Trophoblast cell (in vitro differentiated cells and primary cell): ENCODE measurements around the gene PHF21B.

Source experiments
- DNase-seq, 2 donors: peaks; one replicate each; pipeline ENCODE4 v3.0.0-alpha.2; 2016
- H2AFZ ChIP-seq: 2 replicates; pipeline ENCODE4 v1.6.1; 2013; ENCODE audit warnings: low read length, moderate library complexity, mild to moderate bottlenecking; ENCODE audit not compliant: insufficient read depth, poor library complexity
- H2AK5ac ChIP-seq: 2 replicates; pipeline ENCODE4 v1.6.1; 2013; ENCODE audit warnings: mild to moderate bottlenecking, low read length
- H2BK120ac ChIP-seq: 2 replicates; pipeline ENCODE4 v1.6.1; 2013; ENCODE audit warnings: low read length, mild to moderate bottlenecking, moderate library complexity; ENCODE audit not compliant: insufficient read depth, poor library complexity
- H2BK12ac ChIP-seq: 2 replicates; pipeline ENCODE4 v1.6.1; 2013; ENCODE audit warnings: mild to moderate bottlenecking, low read length, moderate library complexity
- H2BK5ac ChIP-seq: 2 replicates; pipeline ENCODE4 v1.6.1; 2013; ENCODE audit warnings: low read length, low read depth, moderate library complexity, mild to moderate bottlenecking; ENCODE audit not compliant: poor library complexity
- H3K14ac ChIP-seq: 2 replicates; pipeline ENCODE4 v1.6.1; 2013; ENCODE audit warnings: mild to moderate bottlenecking, low read length
- H3K18ac ChIP-seq: 2 replicates; pipeline ENCODE4 v1.6.1; 2013; ENCODE audit warnings: mild to moderate bottlenecking, low read length
- H3K23ac ChIP-seq: 2 replicates; pipeline ENCODE4 v1.6.1; 2013; ENCODE audit warnings: low read length
- H3K27ac ChIP-seq: 2 replicates; pipeline ENCODE4 v1.5.1; 2013; ENCODE audit warnings: low read depth, mild to moderate bottlenecking, inconsistent platforms, low read length, moderate library complexity
- H3K27me3 ChIP-seq: 2 replicates; pipeline ENCODE4 v1.6.1; 2013; ENCODE audit warnings: inconsistent platforms, mild to moderate bottlenecking, low read length, moderate library complexity; ENCODE audit not compliant: insufficient read depth
- H3K36me3 ChIP-seq, 2 experiments: 1 replicate in 1 of 2; 2 replicates in 1 of 2; pipeline ENCODE4 v1.6.1; 2013; ENCODE audit warnings: low read length in 2 of 2, mild to moderate bottlenecking in 2 of 2, moderate library complexity in 1 of 2; ENCODE audit not compliant: insufficient read depth in 2 of 2, control insufficient read depth in 1 of 2
- H3K4ac ChIP-seq: 2 replicates; pipeline ENCODE4 v1.6.1; 2013; ENCODE audit warnings: low read depth, mild to moderate bottlenecking, low read length, moderate library complexity
- H3K4me1 ChIP-seq, 2 experiments: 1 replicate in 1 of 2; 2 replicates in 1 of 2; pipeline ENCODE4 v1.6.1; 2013; ENCODE audit warnings: low read length in 2 of 2, mild to moderate bottlenecking in 2 of 2, moderate library complexity in 1 of 2; ENCODE audit not compliant: insufficient read depth in 2 of 2, control insufficient read depth in 1 of 2
- H3K4me2 ChIP-seq: 2 replicates; pipeline ENCODE4 v1.6.1; 2013; ENCODE audit warnings: inconsistent platforms, mild to moderate bottlenecking, low read length, moderate library complexity
- H3K4me3 ChIP-seq: 2 replicates; pipeline ENCODE4 v1.5.1; 2013; ENCODE audit warnings: mild to moderate bottlenecking, low read depth, low read length, inconsistent platforms
- H3K79me1 ChIP-seq: one replicate; pipeline ENCODE4 v1.6.1; 2013; ENCODE audit warnings: low read length
- H3K79me2 ChIP-seq: 2 replicates; pipeline ENCODE4 v1.6.1; 2013; ENCODE audit warnings: low read length, mild to moderate bottlenecking; ENCODE audit not compliant: control insufficient read depth, insufficient read depth, poor library complexity
- H3K9ac ChIP-seq: 2 replicates; pipeline ENCODE4 v1.6.1; 2013; ENCODE audit warnings: mild to moderate bottlenecking, low read length
- H3K9me3 ChIP-seq: 2 replicates; pipeline ENCODE4 v1.6.1; 2013; ENCODE audit warnings: low read depth, mild to moderate bottlenecking, control low read depth, inconsistent platforms, low read length; ENCODE audit not compliant: insufficient read depth
- H4K12ac ChIP-seq: 2 replicates; pipeline ENCODE4 v1.6.1; 2013; ENCODE audit warnings: low read depth, mild to moderate bottlenecking, low read length, moderate library complexity
- H4K8ac ChIP-seq: 2 replicates; pipeline ENCODE4 v1.6.1; 2013; ENCODE audit warnings: low read depth, mild to moderate bottlenecking, low read length, moderate library complexity
- H4K91ac ChIP-seq: one replicate; pipeline ENCODE4 v1.6.1; 2013; ENCODE audit warnings: low read depth, mild to moderate bottlenecking, low read length, moderate library complexity
- WGBS: extraction: QIAGEN DNeasy Blood & Tissue Kit; methylation state at CpG from one replicate; pipeline ENCODE4 v1.1.7; 2013; ENCODE audit warnings: missing lambda C conversion rate; ENCODE audit not compliant: insufficient read length, insufficient coverage; ENCODE audit errors: extremely low coverage; 5-methylcytosine and 5-hydroxymethylcytosine counted together

PHF21B gene

GRCh38 chr22:44887941-44888366 is 121.9 kb downstream of the PHF21B start:
- no peak overlapping the region for H3K4me2 ChIP-seq
- no peaks in the 10 kb centered on the region for H3K79me1 ChIP-seq
- H2BK120ac ChIP-seq: no peak overlapping the region
- no peak overlapping the region for H3K4me3 ChIP-seq
- no peak overlapping the region for H3K14ac ChIP-seq
- no peak overlapping the region for H3K23ac ChIP-seq
- H2BK12ac ChIP-seq: no peak overlapping the region
- no peaks in the 10 kb centered on the region for H3K27me3 ChIP-seq
- DNase-seq: no peak
- no peak overlapping the region for H3K18ac ChIP-seq
- H3K9ac ChIP-seq: no peak overlapping the region
- H3K79me2 ChIP-seq: no peaks in the 10 kb centered on the region
- H4K12ac ChIP-seq: no peak overlapping the region
- no peak overlapping the region for H2AFZ ChIP-seq
- H4K8ac ChIP-seq: no peak overlapping the region
- H3K9me3 ChIP-seq: peaks cover 4% of the 10 kb centered on the region
- no CpG with 5 or more reads among the region's 16 CpGs for WGBS
- H2AK5ac ChIP-seq: no peak overlapping the region
- H3K4ac ChIP-seq: no peak overlapping the region
- no peak overlapping the region for H3K27ac ChIP-seq
- H3K4me1 ChIP-seq: peaks cover 0 to 7% of the 10 kb centered on the region in 2 experiments
- H2BK5ac ChIP-seq: no peak overlapping the region
- H3K36me3 ChIP-seq: peaks cover 0 to 9% of the 10 kb centered on the region in 2 experiments
- no peak overlapping the region for H4K91ac ChIP-seq

DNA sequence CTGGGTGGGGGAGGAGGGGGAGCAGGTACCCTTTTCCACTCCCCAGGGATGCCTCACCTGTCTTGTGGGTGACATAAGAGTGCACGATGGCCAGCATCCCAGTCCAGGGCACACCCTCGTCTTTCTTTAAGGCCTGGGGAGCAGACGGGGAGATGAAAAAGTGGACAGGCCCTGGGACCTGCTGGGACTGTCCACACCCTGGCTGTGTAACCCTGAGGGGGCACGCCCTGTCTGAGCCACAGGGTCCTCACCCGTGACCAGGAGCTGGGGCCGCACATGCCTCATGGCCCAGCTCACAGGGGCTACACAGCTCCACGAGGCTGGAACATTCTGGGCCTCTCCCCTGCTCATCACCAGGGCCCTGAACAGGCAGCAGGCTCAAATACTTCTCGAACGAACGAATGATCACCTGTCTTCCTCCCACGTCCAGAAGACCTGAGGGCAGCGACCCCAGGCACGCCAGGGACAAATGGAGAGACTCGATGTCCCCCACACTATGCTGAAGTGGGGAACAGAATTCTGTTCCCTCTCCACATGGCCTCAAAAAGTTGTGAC is 123.9 kb downstream of the PHF21B start:
- no CpG with 5 or more reads among the region's 14 CpGs for WGBS
- Histone ChIP-seq H3K18ac (no peak overlapping the region), H4K91ac (no peak overlapping the region), H3K4ac (no peak overlapping the region), H2BK5ac (no peak overlapping the region), H3K27ac (no peak overlapping the region), H3K23ac (no peak overlapping the region), H3K4me1 (no peaks in the 10 kb centered on the region), H3K4me3 (no peak overlapping the region), H3K36me3 (peaks cover 0 to 8% of the 10 kb centered on the region in 2 experiments), H3K14ac (no peak overlapping the region), H2AFZ (no peak overlapping the region), H3K9ac (no peak overlapping the region), H3K9me3 (peaks cover 4% of the 10 kb centered on the region), H3K4me2 (no peak overlapping the region), H3K79me1 (no peaks in the 10 kb centered on the region), H3K79me2 (no peaks in the 10 kb centered on the region), H2AK5ac (no peak overlapping the region), H4K12ac (no peak overlapping the region), H3K27me3 (no peaks in the 10 kb centered on the region), H2BK12ac (no peak overlapping the region), H4K8ac (no peak overlapping the region), H2BK120ac (no peak overlapping the region)
- DNase-seq: no peak

DNA sequence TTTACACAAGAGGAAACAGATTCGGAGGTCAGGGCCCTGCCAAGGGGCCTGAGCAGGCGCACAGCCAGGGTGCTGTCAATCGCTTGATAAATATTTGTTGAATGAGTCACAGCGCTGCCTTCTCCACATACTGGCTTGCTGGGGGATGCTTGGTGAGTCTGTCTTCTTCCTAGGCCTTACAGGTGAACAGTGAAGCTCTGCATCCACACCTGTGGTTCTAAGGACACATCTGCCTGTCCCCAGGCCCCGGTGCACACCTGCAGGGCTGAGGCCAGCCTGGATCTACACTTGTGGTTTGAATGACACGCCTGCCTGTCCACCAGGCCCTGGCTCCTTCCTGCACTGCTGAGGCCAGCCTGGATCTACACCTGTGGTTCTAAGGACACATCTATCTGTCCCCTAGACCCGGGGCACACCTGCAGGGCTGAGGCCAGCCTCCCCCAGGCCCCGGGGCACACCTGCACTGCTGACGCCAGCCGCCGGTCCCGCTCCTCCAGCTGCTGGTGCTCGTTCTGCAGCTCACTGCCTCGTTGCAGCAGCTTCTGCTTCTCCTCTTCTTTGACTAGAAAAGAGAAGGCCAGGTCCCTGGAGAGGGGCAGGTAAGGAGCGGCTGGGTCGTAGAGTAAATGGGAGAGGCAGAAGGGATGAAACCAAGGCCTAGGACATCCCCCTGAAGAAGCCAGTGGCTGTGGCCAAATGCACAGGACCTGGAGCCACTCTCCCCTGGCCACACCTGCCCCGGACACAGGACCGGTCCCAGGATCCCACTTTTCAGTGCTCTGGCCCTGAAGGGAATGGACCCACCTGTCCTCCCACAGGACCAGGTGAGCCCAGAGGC is 124.6 kb downstream of the PHF21B start:
- Histone ChIP-seq H3K4me3 (no peak overlapping the region), H4K8ac (no peak overlapping the region), H4K12ac (no peak overlapping the region), H3K4ac (no peak overlapping the region), H3K79me2 (no peaks in the 10 kb centered on the region), H3K18ac (no peak overlapping the region), H3K79me1 (no peaks in the 10 kb centered on the region), H3K9me3 (peaks cover 4% of the 10 kb centered on the region), H2BK5ac (no peak overlapping the region), H2AK5ac (no peak overlapping the region), H3K14ac (no peak overlapping the region), H2BK120ac (no peak overlapping the region), H3K4me2 (no peak overlapping the region), H2AFZ (no peak overlapping the region), H3K27ac (no peak overlapping the region), H3K27me3 (no peaks in the 10 kb centered on the region), H3K36me3 (peaks cover 0 to 7% of the 10 kb centered on the region in 2 experiments), H3K9ac (no peak overlapping the region), H3K4me1 (no peaks in the 10 kb centered on the region), H3K23ac (no peak overlapping the region), H4K91ac (no peak overlapping the region), H2BK12ac (no peak overlapping the region)
- no peak for DNase-seq
- no CpG with 5 or more reads among the region's 18 CpGs for WGBS

GRCh38 chr22:44884562-44884961 is 125.2 kb downstream of the PHF21B start:
- Histone ChIP-seq H3K79me1 (no peaks in the 10 kb centered on the region), H3K23ac (no peak overlapping the region), H3K36me3 (peaks cover 0 to 7% of the 10 kb centered on the region in 2 experiments), H2BK120ac (no peak overlapping the region), H3K4ac (no peak overlapping the region), H4K12ac (no peak overlapping the region), H4K8ac (no peak overlapping the region), H3K27me3 (no peaks in the 10 kb centered on the region), H2BK12ac (no peak overlapping the region), H3K4me1 (no peaks in the 10 kb centered on the region), H3K18ac (no peak overlapping the region), H3K9ac (no peak overlapping the region), H3K4me2 (no peak overlapping the region), H3K4me3 (no peak overlapping the region), H2AFZ (no peak overlapping the region), H2AK5ac (no peak overlapping the region), H3K14ac (no peak overlapping the region), H2BK5ac (no peak overlapping the region), H3K79me2 (no peaks in the 10 kb centered on the region), H4K91ac (no peak overlapping the region), H3K27ac (no peak overlapping the region), H3K9me3 (peaks cover 4% of the 10 kb centered on the region)
- WGBS: no CpG with 5 or more reads among the region's 1 CpG
- no peak for DNase-seq
